Measurements from ENCODE around the gene FAM114A1.
"Not testable (repeated sequence)": the region's sequence is repeated elsewhere in the genome, so short reads cannot be mapped to it uniquely, and the experiment has no call there.

The FAM114A1 gene

DNA sequence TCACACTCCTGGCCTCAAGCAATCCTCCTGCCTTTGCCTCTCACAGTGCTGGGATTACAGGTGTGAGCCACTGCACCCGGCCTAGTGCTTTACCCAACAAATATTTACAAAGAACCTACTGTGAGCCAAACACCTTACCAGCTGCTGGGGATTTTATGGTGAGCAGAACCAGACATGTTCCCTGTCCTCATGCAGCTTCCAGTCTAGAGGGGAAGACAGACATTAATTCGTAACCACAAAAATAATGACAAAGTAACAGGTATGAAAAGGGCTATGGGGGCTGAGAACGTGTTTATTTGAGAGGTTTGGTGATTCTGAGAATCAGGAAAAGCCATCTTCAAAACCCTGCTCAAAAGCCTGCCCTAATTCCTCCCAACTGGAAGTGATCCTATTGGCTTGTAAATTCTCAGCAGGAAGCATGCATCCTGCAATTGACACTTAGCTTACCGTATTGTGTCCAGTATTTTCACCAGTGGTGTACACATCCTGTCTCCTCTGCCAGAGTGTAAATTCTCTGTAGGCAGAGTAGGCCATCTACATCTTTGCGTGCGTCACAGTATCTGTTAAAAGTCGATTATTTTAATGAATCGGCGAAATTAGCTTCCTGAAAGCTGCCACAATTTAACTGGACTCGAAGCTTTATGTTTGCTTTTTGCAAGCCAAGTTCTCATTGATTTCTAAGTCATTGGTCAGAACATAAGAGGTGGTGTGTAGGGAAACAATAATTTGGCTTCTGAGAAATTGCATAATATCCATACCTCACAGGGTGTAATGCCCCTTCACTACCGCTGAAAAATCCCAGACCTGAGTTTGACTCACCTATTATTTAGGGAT lies 97.6 kb downstream of the FAM114A1 start:
- DNase-seq (ENCODE audit: low read depth in 1 of 2, low spot score in 1 of 2), result no peak

GRCh38 chr4:38965866-38966265 lies 98.3 kb downstream of the FAM114A1 start:
- no peak for DNase-seq (ENCODE audit: low read depth in 1 of 2, low spot score in 1 of 2)

GRCh38 chr4:38967260-38968095 lies 99.9 kb downstream of the FAM114A1 start:
- no peak for DNase-seq (ENCODE audit: low read depth in 1 of 2, low spot score in 1 of 2)

DNA sequence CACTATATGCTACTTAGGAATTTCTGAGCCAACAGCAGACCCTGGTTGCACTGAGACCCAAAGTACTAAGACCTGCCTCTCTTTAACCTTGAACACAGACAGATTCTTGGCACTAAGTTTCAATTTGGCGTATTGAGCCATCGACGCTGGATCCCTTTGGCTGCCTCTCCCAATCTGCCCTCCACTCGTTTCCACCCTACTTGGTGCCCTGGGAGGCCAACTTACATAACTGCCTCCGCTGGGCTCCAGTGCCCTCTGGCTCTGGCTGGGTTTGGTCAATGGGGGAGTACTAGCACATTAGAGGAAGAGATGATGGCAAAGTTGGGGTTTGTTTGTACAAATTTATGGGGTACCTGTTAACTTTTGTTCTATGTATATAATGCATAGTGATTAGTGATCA lies 101.1 kb downstream of the FAM114A1 start:
- no peak for DNase-seq (ENCODE audit: low read depth in 1 of 2, low spot score in 1 of 2)

- DNase-seq (ENCODE audit: low read depth in 1 of 2, low spot score in 1 of 2), result no peak
Observed at GRCh38 chr4:38976308-38976707, 108.7 kb downstream of the FAM114A1 start.

DNA sequence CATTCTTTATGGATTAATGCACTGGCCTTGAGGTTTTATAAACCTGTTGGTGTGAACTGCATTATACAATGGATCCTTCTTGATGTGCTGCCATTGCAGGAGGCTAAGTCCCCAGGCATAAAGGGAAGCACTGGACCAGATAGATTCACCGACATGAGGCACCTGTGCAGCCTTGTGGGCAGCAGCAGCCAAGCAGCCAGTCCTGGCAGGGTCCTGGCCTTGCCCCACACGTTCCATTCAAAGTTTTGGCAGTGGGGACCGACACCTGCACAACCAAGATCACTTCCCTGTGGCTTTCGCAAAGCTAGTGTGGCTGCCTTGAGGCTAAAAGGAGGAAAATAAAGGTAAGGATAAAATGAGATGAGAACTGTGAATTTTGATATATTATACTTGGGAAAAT lies 111.5 kb downstream of the FAM114A1 start:
- no peak for DNase-seq (ENCODE audit: low read depth in 1 of 2, low spot score in 1 of 2)

GRCh38 chr4:38979511-38980230 lies 112.1 kb downstream of the FAM114A1 start:
- DNase-seq (ENCODE audit: low read depth in 1 of 2, low spot score in 1 of 2), result no peak

- DNase-seq (ENCODE audit: low read depth in 1 of 2, low spot score in 1 of 2), result no peak
Observed at GRCh38 chr4:38980903-38981676, 113.5 kb downstream of the FAM114A1 start.

- no peak for DNase-seq (ENCODE audit: low read depth in 1 of 2, low spot score in 1 of 2)
Observed at GRCh38 chr4:38982361-38983095, 114.9 kb downstream of the FAM114A1 start.

GRCh38 chr4:38983291-38983690 lies 115.7 kb downstream of the FAM114A1 start:
- DNase-seq (ENCODE audit: low read depth in 1 of 2, low spot score in 1 of 2), result no peak

- no peak for DNase-seq (ENCODE audit: low read depth in 1 of 2, low spot score in 1 of 2)
Observed at GRCh38 chr4:38983787-38984598, 116.4 kb downstream of the FAM114A1 start.

- DNase-seq (ENCODE audit: low read depth in 1 of 2, low spot score in 1 of 2), result no peak
Observed at GRCh38 chr4:38985410-38986100, 117.9 kb downstream of the FAM114A1 start.

GRCh38 chr4:38987491-38987890 lies 119.9 kb downstream of the FAM114A1 start:
- DNase-seq (ENCODE audit: low read depth in 1 of 2, low spot score in 1 of 2), result no peak

DNA sequence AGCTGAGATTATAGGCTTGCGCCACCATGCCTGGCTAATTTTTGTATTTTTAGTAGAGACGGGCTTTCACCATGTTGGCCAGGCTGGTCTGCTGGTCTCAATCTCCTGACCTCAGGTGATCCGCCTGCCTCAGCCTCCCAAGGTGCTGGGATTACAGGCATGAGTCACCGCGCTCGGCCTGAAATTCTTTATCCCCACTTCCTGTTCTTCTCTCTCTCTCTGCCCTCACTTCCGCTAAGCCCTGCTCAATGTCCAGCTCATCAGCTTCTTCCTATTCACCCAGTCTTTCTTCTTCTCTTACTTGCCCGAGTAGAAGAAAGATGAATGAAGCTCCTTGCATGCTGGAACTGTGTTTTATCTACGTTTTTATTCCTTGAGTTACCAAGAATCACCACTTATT lies 120.7 kb downstream of the FAM114A1 start:
- not testable (repeated sequence) for DNase-seq (ENCODE audit: low read depth in 1 of 2, low spot score in 1 of 2)

DNA sequence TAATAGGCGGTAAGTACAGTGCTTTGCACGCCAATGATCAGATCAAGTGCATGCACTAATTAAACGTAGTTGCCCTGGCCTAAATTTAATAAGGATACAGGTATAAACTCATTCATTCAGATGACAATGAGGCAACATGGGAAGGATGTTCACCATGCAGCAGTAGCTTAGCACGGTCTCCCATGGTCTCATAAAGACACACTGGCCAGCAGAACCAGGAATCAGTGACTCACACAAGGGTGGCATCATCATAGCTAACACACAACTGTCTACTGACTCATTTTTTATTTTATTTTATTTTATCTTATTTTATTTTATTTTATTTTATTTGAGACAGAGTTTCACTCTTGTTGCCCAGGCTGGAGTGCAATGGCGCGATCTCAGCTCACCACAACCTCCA lies 121.9 kb downstream of the FAM114A1 start:
- DNase-seq (ENCODE audit: low read depth in 1 of 2, low spot score in 1 of 2), result no peak

DNA sequence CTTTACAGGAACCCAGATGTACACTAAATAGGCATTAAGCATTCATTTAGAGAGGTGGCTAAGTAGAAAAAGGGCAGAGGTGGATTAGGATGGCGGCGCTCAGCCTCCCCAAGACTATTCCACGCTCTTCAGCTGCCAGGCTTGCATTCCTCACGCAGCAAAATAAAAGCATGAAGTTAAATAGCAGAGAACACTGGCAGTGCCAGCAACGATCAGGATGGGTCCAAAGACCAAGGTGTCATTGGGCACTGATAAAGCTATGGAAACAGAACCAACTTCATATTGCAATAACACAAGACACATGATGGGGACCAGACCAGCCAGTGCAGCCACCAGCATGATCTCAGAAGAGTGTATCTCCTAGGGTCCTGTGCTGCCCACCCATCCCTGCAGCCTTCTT lies 122.6 kb downstream of the FAM114A1 start:
- no peak for DNase-seq (ENCODE audit: low read depth in 1 of 2, low spot score in 1 of 2)

- DNase-seq (ENCODE audit: low read depth in 1 of 2, low spot score in 1 of 2), result no peak
Observed at GRCh38 chr4:38993683-38994082, 126.1 kb downstream of the FAM114A1 start.

DNA sequence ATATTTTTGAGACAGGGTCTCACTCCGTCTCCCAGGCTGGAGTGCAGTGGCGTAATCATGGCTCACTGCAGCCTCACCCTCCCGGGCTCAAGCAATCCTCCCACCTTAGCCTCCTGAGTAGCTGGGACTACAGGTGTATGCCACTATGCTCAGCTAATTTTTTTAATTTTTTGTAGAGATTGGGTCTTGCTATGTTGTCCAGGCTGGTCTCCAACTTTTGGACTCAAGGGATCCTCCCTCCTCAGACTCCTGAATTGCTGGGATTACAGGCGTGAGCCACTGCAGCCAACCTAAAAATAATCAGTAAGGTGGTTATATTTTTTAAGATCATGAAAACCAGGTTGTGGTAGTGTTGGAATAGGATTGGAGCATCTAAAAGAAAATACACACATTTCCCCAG lies 126.5 kb downstream of the FAM114A1 start:
- no peak for DNase-seq (ENCODE audit: low read depth in 1 of 2, low spot score in 1 of 2)
